MM.1S (cell line): ENCODE data around the gene PCDHGA3.
A peak's percentile ranks its signal among the peaks of the same experiment; 100 is the strongest.

Experiments
- EZH2 ChIP-seq: fragments of 300-600 bp; sonication (generic); optimal IDR thresholded peaks from 2 replicates; pipeline ENCODE3; 2017; ENCODE audit warnings: low read depth, mild to moderate bottlenecking, antibody characterized with exemption, low read length, mixed read lengths
- TF ChIP-seq, protein P1 (sequence below): fragments of 300-600 bp; sonication (generic); IDR thresholded peaks from 2 replicates; pipeline ENCODE4 v1.5.1; 2016; ENCODE audit warnings: antibody characterized with exemption, low read length, mixed read lengths

DNA sequence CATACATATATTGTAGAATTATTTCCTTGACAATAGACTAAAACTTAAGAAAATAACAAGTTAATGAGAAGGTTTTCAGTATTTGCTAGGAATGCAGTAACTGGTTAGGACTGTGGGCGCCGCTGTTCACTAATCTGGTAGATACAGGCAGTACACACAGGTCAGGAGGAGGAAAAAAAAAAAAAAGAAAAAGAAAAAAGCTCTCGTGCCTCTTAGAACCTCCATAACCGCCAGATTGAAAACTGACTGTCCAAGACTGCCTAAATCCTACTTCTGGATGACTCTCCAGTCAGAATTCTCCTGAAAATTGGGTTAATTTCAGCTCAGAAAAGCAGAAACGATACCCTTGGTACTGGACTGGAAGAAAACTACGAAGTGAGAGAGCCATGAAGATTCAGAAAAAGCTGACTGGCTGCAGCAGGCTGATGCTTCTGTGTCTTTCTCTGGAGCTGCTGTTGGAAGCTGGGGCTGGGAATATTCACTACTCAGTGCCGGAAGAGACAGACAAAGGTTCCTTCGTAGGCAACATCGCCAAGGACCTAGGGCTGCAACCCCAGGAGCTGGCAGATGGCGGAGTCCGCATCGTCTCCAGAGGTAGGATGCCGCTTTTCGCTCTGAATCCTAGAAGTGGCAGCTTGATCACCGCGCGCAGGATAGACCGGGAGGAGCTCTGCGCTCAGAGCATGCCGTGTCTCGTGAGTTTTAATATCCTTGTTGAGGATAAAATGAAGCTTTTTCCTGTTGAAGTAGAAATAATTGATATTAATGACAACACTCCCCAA lies 13.1 kb upstream of the PCDHGA3 start, which contains the start of gene PCDHGA1:
- TF ChIP-seq, protein P1, sequence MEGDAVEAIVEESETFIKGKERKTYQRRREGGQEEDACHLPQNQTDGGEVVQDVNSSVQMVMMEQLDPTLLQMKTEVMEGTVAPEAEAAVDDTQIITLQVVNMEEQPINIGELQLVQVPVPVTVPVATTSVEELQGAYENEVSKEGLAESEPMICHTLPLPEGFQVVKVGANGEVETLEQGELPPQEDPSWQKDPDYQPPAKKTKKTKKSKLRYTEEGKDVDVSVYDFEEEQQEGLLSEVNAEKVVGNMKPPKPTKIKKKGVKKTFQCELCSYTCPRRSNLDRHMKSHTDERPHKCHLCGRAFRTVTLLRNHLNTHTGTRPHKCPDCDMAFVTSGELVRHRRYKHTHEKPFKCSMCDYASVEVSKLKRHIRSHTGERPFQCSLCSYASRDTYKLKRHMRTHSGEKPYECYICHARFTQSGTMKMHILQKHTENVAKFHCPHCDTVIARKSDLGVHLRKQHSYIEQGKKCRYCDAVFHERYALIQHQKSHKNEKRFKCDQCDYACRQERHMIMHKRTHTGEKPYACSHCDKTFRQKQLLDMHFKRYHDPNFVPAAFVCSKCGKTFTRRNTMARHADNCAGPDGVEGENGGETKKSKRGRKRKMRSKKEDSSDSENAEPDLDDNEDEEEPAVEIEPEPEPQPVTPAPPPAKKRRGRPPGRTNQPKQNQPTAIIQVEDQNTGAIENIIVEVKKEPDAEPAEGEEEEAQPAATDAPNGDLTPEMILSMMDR, result peak; percentile 74
- no peak for TF ChIP-seq EZH2
